ENCODE data around the gene BEST1.

BEST1 gene

GRCh38 chr11:61916737-61917333, 33.3 kb upstream of the BEST1 start:
- no peak for DNase-seq

GRCh38 chr11:61917334-61918109, 32.6 kb upstream of the BEST1 start, which contains the start of gene RAB3IL1:
Gene RAB3IL1, minus strand, starts transcription at chr11:61917566. Its CDS starts 199 bp downstream, at chr11:61917367.
- no peak for DNase-seq

- DNase-seq: no peak
Observed at GRCh38 chr11:61918251-61918937, 31.8 kb upstream of the BEST1 start.

GRCh38 chr11:61918938-61919704, 31.0 kb upstream of the BEST1 start:
- no peak for DNase-seq

GRCh38 chr11:61919705-61920631, 30.2 kb upstream of the BEST1 start:
- no peak for DNase-seq

GRCh38 chr11:61921446-61921845, 28.7 kb upstream of the BEST1 start:
- no peak for DNase-seq

GRCh38 chr11:61922539-61922938, 27.6 kb upstream of the BEST1 start:
- no peak for DNase-seq

- DNase-seq: no peak
Observed at GRCh38 chr11:61923166-61924063, 26.7 kb upstream of the BEST1 start.

- no peak for DNase-seq
Observed at GRCh38 chr11:61924064-61924455, 26.1 kb upstream of the BEST1 start.

GRCh38 chr11:61925736-61926135, 24.4 kb upstream of the BEST1 start:
- no peak for DNase-seq

GRCh38 chr11:61926235-61926634, 23.9 kb upstream of the BEST1 start:
- DNase-seq: no peak

- no peak for DNase-seq
Observed at GRCh38 chr11:61927501-61927900, 22.6 kb upstream of the BEST1 start.

GRCh38 chr11:61928606-61929005, 21.5 kb upstream of the BEST1 start:
- no peak for DNase-seq

- DNase-seq: no peak
Observed at GRCh38 chr11:61930933-61931332, 19.2 kb upstream of the BEST1 start.

- DNase-seq: no peak
Observed at GRCh38 chr11:61935861-61936260, 14.3 kb upstream of the BEST1 start.

GRCh38 chr11:61940466-61940865, 9.7 kb upstream of the BEST1 start:
- no peak for DNase-seq

GRCh38 chr11:61945191-61945590, 5.0 kb upstream of the BEST1 start:
- no peak for DNase-seq

GRCh38 chr11:61946894-61947293, 3.3 kb upstream of the BEST1 start:
- DNase-seq: no peak

- DNase-seq: peak; percentile 70
Observed at GRCh38 chr11:61947486-61948210, 2.5 kb upstream of the BEST1 start.

- DNase-seq: no peak
Observed at GRCh38 chr11:61948505-61948904, 1.6 kb upstream of the BEST1 start.
